Esophagus squamous epithelium (tissue), 4 donors: ENCODE measurements around the gene AKIRIN1.

Experiments used
- CTCF ChIP-seq, 6 experiments: fragments of 450-650 bp in 4 of 6; fragments of 200-600 bp in 2 of 6; sonication (generic) in 2 of 6; IDR thresholded peaks; one replicate each; pipeline ENCODE4 v1.5.1; 2016 to 2019; ENCODE audit warnings: antibody characterized with exemption in 6 of 6, mild to moderate bottlenecking in 4 of 6, moderate library complexity in 4 of 6
- POLR2A ChIP-seq, 4 donors: fragments of 450-650 bp; IDR thresholded peaks; one replicate each; pipeline ENCODE4 v1.6.1; 2017; ENCODE audit warnings: antibody characterized with exemption in 4 of 4, mild to moderate bottlenecking in 4 of 4, moderate library complexity in 3 of 4

- no peak for TF ChIP-seq CTCF (IDR thresholded peaks at IDR 0.05)
- no peak for TF ChIP-seq POLR2A (IDR thresholded peaks at IDR 0.05)
Measured at GRCh38 chr1:38973659-38974437, 17.2 kb upstream of the AKIRIN1 start.
